Activated T-cell treated with anti-CD3 and anti-CD28 coated beads for 1 hour (primary cell): ENCODE data around the gene ZNF74.
"Not testable (repeated sequence)": the region's sequence is repeated elsewhere in the genome, so short reads cannot be mapped to it uniquely, and the experiment has no call there.

Experiments
- DNase-seq: peaks from one replicate; pipeline ENCODE4 v3.0.0-alpha.2; 2020; ENCODE audit warnings: low read depth

ZNF74 gene

DNA sequence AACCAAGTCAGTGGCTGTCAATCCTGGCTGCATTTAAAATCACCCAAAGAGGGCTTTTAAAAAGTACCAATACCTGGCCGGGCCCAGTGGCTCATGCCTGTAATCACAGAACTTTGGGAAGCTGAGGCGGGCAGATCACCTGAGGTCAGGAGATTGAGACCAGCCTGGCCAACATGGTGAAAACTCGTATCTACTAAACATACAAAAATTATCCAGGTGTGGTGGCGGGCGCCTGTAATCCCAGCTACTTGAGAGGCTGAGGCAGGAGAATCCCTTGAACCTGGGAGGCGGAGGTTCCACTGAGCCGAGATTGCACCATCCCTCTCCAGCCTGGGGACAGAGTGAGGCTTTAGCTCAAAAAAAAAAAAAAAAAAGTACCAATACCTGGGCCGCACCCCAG is 17.7 kb upstream of the ZNF74 start:
- DNase-seq = not testable (repeated sequence)

DNA sequence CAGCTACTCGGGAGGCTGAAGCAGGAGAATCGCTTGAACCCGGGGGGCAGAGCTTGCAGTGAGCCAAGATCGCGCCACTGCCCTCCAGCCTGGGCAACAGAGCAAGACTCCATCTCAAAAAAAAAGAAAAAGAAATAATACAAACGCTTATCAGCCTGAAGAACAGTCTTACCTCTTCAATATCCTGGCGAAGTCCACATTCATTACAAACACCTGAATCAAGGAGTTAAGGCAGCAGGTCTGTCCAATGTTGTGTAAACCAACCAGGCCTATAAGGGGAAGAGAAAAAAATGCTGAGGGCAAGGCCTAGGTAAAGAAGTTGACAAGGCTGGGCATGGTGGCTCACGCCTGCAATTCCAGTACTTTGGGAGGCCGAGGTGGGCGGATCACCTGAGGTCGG is 17.0 kb upstream of the ZNF74 start:
- DNase-seq = not testable (repeated sequence)

DNA sequence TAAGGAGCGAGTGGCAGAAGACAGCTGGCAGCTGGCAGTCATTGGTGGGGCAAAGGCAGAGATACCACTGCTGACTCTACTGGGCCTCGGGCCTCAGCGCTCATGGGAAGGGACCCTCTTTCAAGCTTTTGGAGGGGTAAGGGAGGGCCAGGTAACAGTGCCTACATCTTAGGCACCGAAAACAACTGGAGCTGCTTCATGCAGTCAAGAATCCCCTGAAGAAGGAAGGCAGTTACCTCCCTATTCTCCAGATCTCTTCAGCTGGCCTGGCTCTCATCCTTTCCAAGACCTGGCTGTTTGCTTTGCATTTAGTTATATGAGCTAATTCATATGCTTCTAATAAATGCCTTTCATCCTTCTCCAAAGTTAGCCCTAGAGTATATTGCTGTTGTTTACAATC is 15.8 kb upstream of the ZNF74 start:
- no peak for DNase-seq

DNA sequence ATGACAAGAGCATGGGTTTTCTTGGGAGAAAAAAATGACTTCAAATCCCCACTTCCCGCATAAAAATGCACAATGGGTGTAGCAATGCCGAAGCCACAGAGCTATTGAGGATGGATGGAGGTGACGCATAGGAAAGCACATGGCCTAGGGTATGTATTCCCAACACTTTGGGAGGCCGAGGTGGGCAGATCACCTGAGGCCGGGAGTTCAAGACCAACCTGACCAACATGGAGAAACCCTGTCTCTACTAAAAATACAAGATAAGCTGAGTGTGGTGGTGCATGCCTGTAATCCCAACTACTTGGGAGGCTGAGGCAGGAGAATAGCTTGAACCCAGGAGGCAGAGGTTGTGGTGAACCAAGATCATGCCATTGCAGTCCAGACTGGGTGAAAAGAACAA is 15.3 kb upstream of the ZNF74 start:
- not testable (repeated sequence) for DNase-seq

DNA sequence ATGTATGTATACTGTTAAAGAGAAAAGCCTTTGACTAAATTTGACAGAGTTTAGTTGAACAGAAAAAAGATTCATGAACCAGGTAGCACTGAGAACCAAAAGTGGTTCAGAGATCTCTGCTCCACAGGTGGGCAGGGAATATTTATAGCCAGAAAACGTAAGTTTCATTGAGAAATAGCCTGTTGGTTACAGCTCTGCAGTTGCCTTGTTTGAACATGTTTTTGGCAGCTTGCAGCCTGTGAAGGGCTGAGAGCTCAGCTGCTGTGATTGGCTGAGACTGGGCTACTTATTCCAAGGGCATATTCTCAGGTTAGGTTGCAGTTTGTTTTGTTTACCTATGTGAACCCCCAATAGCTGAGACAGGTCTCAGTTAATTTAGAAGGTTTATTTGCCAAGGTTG is 13.5 kb upstream of the ZNF74 start:
- DNase-seq = no peak

DNA sequence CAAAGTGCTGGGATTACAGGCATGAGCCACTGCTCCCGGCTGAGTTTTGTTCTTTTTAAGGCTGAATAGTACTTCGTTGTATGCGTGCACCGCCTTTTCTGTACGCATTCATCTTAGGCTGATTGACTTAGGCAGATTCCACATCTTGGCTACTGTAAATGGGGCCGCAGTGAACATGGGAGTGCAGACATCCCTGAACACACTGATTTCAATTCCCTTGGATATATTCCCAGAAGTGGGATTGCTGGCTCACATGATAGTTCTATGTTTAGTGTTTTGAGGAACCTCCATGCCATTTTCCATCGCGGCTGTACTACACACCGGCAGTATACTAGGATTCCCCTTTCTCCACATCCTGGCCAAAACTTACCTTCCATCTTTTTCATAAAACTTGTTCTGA is 10.4 kb upstream of the ZNF74 start:
- no peak for DNase-seq

DNA sequence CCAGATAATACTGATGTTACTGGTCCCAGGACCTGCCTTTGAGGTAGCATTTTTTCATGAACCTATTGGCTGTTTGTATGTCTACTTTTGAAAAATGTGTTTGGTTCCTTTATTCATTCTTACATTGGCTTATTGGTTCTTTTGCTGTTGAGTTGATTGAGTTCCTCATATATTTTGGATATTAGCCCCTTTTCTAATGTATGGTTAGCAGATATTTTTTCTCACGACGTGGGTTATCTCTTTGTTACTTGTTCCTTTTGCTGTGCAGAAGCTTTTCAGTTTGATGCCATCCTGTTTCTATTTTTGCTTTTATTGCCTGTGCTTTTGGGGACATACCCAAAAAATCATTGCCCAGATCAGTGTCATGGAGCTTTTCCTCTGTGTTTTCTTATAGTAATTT is 9.8 kb upstream of the ZNF74 start:
- DNase-seq = no peak

DNA sequence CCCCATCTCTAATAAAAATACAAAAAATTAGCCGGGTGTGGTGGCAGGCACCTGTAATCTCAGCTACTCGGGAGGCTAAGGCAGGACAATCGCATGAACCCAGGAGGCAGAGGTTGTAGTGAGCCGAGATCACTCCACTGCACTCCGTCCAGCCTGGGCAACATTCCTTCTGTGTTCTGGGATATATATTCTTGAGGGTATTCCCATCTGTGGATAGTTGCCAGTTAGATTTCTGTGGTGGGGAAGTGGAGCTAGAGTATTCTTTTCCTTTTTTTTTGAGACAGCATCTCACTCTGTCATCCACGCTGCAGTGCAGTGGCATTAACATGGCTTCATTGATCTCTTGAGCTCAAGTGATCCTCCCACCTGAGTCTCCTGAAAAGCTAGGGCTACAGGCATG is 9.1 kb upstream of the ZNF74 start:
- no peak for DNase-seq

DNA sequence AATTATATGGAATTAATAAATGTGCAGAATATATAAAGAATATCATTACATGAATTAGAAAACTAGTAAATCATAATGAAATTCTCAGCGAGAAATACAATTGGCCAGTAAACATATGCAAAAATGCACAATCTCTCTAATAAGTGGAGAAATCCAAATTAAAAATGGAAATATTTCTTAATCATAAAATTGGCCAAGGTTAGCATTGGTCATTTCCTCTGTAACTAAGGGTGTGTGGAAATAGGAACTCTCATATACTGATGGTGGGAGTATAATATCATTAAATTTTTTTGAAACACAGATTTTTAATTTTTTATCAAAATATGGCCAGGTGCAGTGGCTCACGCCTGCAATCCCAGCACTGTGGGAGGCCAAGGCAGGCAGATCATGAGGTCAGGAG is 7.6 kb upstream of the ZNF74 start:
- DNase-seq = no peak

DNA sequence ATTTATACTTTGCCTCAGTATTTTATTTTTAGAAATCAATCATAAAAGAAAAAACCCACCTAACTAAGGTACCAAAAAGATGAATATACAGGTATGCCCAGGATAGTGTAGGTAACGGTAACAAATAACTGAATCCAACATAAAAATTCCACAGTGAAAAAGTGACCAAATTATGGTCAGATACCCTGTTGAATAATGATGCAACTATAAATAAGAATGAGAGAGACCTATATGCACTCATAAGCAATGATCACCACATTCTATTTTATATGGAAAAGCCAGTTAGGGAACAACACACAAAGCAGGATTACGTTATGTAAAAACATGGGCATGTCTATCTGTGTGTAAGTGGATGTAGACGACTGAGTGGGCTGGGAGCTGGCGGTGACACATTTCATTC is 7.0 kb upstream of the ZNF74 start:
- DNase-seq = no peak

DNA sequence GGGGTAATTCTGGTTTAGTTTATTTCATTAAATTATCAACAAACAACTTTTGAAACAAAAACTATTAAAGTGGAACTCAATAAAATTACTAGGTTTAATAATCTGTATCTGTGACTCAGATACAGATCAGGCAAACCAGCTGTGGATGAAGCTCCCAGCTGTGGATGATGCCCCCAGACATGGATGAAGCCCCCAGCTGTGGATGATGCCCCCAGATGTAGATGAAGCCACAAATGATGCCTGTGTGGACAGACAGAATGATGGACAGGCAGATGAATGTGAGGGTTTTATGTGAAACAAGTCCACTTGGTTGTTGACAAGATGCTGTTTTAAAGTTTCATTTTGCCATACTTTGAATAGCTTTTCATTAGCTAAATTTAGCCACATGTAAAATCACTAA is 5.8 kb upstream of the ZNF74 start:
- no peak for DNase-seq

DNA sequence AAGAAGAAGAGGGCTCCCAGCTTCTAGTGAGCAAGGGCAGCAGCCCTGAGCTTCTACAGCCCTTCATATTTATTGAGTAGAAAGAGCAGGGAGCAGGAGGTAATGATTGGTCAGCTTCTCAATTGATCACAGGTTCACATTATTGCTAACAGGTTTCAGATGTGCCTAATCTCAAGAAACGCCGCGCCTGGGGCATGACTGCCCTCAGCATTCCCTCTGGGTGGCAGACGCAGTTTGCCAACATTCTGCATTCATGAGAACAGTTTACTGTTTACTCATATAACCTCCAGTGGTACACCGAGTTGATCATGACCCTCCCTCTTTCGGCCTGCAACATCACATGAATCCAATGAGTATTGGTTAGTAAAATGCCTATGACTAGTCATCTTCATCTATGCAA is 4.7 kb upstream of the ZNF74 start:
- no peak for DNase-seq

DNA sequence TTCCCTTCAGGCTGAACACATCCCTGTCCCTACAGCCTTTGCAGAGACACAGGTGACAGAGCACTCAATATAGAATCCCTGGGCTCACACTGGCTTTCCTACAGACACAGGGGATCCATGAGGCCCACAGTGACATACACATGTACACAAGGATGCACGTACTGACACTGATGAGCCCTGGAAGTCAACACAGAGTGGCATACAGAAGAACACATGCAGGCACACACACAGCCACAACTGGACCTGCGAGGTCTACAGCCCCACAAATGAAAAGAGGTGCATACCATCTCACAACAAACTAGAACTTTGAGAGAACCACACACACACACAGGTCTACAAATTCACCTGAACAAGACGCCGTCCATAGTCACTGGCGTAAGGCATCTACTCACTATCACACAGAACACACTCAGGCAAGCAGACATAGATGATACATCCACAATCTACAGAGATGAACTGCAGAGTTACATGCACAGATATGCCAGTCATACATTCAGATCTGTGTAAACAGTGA is 3.5 kb upstream of the ZNF74 start:
- DNase-seq = no peak

DNA sequence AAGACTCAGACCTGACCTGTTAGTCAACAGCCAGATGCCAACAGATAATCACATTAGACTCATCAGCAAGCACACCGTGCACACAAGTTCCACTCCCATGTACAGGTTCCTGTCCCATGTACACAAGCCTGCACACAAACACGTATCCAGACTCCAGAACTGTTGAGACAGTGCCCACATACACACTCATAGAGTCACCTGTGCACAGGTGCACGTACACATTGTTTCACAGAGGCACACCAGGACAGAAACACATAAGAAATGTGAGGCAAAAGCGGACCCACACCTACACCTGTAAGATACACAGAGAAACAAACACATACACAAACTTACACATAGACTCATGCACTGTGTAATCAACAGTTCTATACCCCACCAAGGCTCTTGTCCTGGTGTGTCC is 2.7 kb upstream of the ZNF74 start:
- DNase-seq = no peak

DNA sequence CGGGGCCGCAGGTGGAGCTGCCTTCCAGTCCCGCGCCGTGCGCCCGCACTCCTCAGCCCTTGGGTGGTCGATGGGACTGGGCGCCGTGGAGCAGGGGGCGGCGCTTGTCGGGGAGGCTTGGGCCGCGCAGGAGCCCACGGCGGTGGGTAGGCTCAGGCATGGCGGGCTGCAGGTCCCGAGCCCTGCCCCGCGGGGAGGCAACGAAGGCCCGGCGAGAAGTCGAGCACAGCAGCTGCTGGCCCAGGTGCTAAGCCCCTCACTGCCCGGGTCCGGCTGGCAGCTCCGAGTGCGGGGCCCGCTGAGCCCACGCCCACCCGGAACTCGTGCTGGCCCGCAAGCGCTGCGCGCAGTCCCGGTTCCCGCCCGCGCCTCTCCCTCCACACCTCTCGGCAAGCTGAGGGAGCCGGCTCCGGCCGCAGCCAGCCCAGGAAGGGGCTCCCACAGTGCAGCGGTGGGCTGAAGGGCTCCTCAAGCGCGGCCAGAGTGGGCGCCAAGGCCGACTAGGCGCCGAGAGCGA is 1.5 kb upstream of the ZNF74 start:
- not testable (repeated sequence) for DNase-seq

DNA sequence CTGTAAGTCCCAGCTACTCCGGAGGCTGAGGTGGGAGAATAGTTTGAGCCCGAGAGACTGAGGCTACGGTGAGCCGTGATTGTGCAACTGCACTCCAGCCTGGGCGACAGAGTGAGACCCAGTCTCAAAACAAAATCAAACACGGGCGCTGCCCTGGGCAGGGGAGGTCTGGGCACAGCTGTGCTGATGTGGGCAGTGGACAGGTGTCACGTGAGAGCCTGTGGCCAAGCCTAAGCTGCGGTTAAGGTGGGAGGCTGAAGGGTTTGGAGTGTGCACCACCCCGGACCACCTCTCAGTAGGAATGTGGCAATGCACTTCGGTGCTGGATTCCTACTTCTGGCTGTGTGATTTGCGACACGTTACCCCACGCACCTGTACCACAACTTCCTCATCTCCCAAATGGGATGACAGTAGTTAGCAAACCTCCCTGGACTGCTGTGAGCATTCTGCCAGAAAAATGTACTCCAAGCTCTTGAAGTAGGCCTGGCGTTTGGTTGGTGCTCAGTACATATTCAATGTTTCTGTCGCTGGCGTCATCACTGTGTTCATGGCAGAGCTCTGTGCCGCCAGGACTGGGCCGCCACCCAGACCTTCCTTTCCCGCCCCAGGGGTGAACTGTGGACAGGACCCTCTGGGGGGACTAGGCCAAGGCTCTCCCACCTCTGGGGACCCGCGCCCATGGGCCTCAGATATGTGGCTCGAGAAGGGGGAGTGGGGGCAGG is 807 bp upstream of the ZNF74 start:
- DNase-seq = no peak

DNA sequence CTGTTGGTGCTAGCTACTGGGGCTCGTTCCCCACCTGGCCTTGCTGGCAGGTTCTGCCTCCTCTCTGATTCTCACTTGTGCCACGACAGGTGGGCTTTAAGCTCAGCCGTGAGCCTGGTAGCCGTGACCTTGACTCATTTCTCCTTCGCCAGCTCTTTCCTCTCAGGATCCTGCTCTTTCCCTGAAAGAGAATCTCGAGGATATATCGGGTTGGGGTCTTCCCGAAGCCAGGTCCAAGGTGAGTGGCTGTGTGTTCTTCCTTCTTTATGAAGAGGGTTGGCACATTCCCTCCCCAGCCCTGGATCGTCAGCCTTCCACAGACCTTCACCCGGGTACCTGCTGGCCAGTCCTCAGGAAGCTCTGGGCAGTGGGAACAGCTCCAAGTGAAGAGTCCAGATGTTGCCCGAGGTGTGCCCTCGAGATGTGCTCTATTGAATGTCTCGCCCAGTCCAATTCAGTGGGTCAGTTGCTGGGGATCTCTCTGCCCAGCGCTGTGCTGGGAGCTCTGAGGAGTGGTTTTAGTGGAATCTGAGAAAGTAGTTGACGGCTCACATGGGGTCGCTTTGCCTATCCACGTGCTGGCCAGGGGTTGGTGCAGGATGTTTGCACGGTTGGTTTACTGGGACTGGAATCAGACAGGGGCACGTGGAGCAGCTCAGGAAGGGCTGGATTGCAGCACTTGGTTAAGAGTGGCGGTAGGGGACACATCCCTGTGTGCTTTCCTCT is 1.4 kb downstream of the ZNF74 start:
- DNase-seq = no peak

DNA sequence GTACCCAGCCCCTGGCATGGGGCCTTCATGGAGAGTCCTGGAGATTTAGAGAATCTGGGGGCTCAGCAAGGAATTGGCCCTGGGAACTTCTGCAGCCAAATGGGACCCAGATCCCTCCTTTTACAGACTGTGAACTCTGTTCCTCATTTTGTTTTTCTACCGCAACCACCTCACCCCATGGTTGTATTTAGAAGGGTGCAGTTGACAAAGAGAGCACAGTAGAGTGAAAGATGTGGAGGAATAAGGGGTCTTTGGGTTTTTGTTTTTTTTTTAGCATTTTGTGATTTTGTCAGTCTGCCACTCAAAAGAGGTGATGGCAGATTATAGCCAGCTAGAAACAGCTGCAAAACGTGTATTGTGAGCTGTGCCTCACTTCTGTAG is 1.9 kb downstream of the ZNF74 start:
- DNase-seq = no peak

DNA sequence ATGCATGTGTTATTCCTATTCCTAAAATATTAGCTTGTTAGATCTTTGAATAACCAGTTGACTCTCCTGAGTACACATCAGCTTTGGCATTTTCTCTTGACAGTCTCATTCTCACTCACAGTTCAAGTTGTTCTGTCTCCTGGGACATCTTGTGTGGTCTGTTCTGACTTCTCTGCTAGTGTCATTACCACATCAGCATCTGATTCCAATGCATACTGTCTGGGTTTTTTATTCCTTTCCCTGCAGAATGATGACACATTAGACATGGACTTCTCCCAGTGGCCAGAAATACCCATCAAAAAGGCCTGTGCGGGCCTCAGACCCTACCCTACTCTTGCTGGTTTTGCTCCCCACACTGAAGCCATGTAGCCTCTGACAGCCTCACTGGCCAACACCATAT is 2.7 kb downstream of the ZNF74 start:
- no peak for DNase-seq

DNA sequence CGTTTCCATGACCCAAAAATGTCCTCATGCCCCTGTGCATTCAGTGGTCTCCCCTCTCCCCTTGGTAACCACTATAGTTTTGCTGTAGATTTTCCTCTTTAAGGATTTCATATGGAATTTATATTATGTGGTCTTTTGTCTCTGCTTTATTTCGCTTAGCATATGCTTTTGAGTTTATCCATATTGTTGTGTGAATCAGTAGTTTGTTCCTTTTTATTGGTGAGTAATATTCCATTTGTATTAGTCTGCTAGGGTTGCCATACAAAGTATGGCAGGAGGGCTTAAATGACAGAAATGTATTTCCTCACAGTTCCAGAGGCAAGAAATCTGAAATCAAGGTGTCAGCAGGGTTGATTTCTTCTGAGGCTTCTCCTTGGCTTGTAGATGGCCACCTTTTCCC is 3.5 kb downstream of the ZNF74 start:
- DNase-seq = no peak

DNA sequence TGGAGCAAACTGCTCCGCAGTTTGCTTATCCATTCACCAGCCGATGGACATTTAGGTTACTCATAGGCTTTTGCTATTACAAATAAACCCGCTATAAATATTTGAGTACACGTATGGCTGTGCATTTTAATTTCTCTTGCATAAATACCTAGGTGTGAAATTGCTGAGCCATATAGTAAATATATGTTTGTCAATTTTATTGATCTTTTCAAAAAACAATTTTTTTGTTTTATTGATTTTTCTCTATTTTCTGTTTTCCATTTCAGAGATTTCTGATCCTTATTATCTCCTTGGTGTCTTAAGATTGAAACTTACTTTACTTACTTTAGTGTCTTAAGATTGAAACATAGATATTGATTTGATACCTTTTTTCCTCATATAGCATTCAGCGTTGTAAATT is 4.5 kb downstream of the ZNF74 start:
- no peak for DNase-seq

DNA sequence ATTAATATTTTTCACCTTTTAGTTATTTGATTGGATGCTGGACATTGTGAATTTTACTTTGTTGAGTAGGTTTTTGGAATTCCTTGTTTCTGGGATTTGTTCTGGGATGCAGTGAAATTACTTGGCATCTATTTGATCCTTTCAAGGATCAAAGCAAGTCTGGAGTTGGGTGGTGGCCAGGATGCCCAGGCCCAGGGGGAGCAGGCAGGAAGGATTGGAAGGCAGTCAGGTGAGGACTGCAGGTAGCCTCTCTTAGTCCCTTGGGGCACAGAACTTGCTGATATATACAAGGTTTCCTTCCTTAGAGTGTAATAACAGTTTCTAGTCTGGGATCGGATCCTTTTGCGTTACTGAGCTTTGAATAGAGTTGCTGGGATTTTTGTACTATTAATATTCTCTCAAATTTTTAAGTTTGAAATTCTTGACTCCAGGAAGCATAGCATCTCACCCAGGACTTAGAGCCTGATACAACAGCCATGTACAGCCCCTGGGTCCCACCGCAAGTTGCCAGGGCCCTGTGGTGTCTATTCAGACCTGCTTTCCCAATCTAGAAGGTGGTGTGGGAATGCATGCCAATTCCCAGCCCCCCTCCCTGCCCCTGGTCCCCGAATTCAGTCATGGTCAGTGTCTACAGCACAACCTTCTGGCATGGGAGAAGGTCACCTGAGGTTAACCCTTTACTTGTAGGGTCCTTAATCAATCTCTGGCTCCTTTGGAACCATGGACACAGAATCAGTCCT is 6.1 kb downstream of the ZNF74 start:
- no peak for DNase-seq
